Mesendoderm (in vitro differentiated cells): ENCODE data around the gene POMGNT1.
A peak's percentile ranks its signal among the peaks of the same experiment; 100 is the strongest.

Source experiments
- DNase-seq: peaks from one replicate; pipeline ENCODE4 v3.0.0; 2013
- H2AK5ac ChIP-seq: 2 replicates; pipeline ENCODE4 v1.6.1; 2013; ENCODE audit warnings: low read length, inconsistent platforms
- H2BK120ac ChIP-seq: 2 replicates; pipeline ENCODE4 v1.6.1; 2013; ENCODE audit warnings: low read depth, mild to moderate bottlenecking, low read length, moderate library complexity, mixed read lengths
- H2BK15ac ChIP-seq: replicated peaks from 2 replicates; pipeline ENCODE4 v1.6.1; 2013; ENCODE audit warnings: low read depth, mild to moderate bottlenecking, moderate library complexity
- H2BK5ac ChIP-seq: 2 replicates; pipeline ENCODE4 v1.6.1; 2013; ENCODE audit warnings: low read length, inconsistent platforms
- H3K18ac ChIP-seq: 2 replicates; pipeline ENCODE4 v1.6.1; 2013; ENCODE audit warnings: mild to moderate bottlenecking, low read length, mixed read lengths
- H3K23ac ChIP-seq: one replicate; pipeline ENCODE4 v1.6.1; 2013; ENCODE audit warnings: low read length
- H3K27ac ChIP-seq: 2 replicates; pipeline ENCODE4 v1.5.1; 2013; ENCODE audit warnings: low read depth, mild to moderate bottlenecking, inconsistent platforms, low read length, moderate library complexity
- H3K27me3 ChIP-seq: 2 replicates; pipeline ENCODE4 v1.6.1; 2013; ENCODE audit warnings: low read length, control low read depth, mild to moderate bottlenecking, inconsistent platforms; ENCODE audit not compliant: insufficient read depth, poor library complexity
- H3K36me3 ChIP-seq: 2 replicates; pipeline ENCODE4 v1.6.1; 2013; ENCODE audit warnings: low read length, inconsistent platforms; ENCODE audit not compliant: control insufficient read depth, insufficient read depth
- H3K4ac ChIP-seq: one replicate; pipeline ENCODE4 v1.6.1; 2013; ENCODE audit warnings: low read depth, mild to moderate bottlenecking, low read length, moderate library complexity
- H3K4me1 ChIP-seq: 2 replicates; pipeline ENCODE4 v1.6.1; 2013; ENCODE audit warnings: low read depth, low read length, inconsistent platforms; ENCODE audit not compliant: control insufficient read depth
- H3K4me2 ChIP-seq: 2 replicates; pipeline ENCODE4 v1.6.1; 2013; ENCODE audit warnings: low read length
- H3K4me3 ChIP-seq: 2 replicates; pipeline ENCODE4 v1.5.1; 2013; ENCODE audit warnings: mild to moderate bottlenecking, low read length
- H3K56ac ChIP-seq: one replicate; pipeline ENCODE4 v1.6.1; 2013; ENCODE audit warnings: low read length
- H3K79me1 ChIP-seq: 2 replicates; pipeline ENCODE4 v1.6.1; 2013; ENCODE audit warnings: low read length, inconsistent platforms
- H3K79me2 ChIP-seq: 2 replicates; pipeline ENCODE4 v1.6.1; 2013; ENCODE audit warnings: mild to moderate bottlenecking, low read length; ENCODE audit not compliant: control insufficient read depth, insufficient read depth
- H3K9ac ChIP-seq: 2 replicates; pipeline ENCODE4 v1.6.1; 2013; ENCODE audit warnings: low read length, inconsistent platforms
- H4K5ac ChIP-seq: one replicate; pipeline ENCODE4 v1.6.1; 2013; ENCODE audit warnings: low read length
- H4K8ac ChIP-seq: one replicate; pipeline ENCODE4 v1.6.1; 2013; ENCODE audit warnings: low read depth, mild to moderate bottlenecking, control low read depth, low read length, moderate library complexity
- WGBS: extraction: QIAGEN DNeasy Blood & Tissue Kit; methylation state at CpG from one replicate; pipeline ENCODE4 v1.1.7; 2013; ENCODE audit warnings: low lambda C conversion rate, missing lambda C conversion rate; ENCODE audit not compliant: insufficient coverage; ENCODE audit errors: extremely low coverage; 5-methylcytosine and 5-hydroxymethylcytosine counted together

The POMGNT1 gene

GRCh38 chr1:46184920-46185658 lies 13.1 kb downstream of the POMGNT1 start:
- H3K79me2 ChIP-seq: no peaks in the 10 kb centered on the region
- no peak overlapping the region for H3K4me2 ChIP-seq
- no peak overlapping the region for H4K8ac ChIP-seq
- no peak overlapping the region for H3K4me3 ChIP-seq
- no peak overlapping the region for H4K5ac ChIP-seq
- no peak overlapping the region for H3K18ac ChIP-seq
- no peak overlapping the region for H2BK120ac ChIP-seq
- H3K27ac ChIP-seq: no peak overlapping the region
- no peak overlapping the region for H2BK15ac ChIP-seq
- no peak overlapping the region for H3K23ac ChIP-seq
- no peak for DNase-seq
- no CpG with 5 or more reads among the region's 7 CpGs for WGBS
- H3K4me1 ChIP-seq: no peaks in the 10 kb centered on the region
- H2BK5ac ChIP-seq: no peak overlapping the region
- peaks cover 3% of the 10 kb centered on the region for H3K36me3 ChIP-seq
- H3K9ac ChIP-seq: no peak overlapping the region
- no peaks in the 10 kb centered on the region for H3K79me1 ChIP-seq
- H3K56ac ChIP-seq: no peak overlapping the region
- H2AK5ac ChIP-seq: no peak overlapping the region
- no peak overlapping the region for H3K4ac ChIP-seq
- H3K27me3 ChIP-seq: no peaks in the 10 kb centered on the region

DNA sequence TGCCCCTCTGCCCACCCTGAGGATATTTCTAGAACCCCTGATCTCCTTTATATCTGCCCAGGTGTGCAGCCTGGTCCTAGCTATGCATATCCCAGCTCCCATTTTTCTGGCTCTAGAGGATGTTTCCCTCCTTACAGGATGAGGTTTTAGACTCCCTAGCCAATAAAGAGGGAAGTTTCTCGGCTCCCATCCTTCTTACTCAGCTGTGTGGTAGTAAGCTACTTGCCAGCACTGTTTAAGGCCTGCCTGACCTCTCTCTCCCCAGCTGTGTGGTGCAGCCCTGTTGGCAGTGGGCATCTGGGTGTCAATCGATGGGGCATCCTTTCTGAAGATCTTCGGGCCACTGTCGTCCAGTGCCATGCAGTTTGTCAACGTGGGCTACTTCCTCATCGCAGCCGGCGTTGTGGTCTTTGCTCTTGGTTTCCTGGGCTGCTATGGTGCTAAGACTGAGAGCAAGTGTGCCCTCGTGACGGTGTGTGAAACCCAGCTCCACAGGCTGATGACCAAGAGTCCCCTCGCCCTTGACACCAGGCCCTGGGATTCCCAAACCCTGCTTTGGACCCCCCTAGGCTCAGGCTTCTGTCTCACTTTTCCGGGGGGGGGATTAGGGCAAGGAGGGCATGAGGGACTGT lies 14.2 kb downstream of the POMGNT1 start:
- H2BK120ac ChIP-seq: no peak overlapping the region
- no peak overlapping the region for H2AK5ac ChIP-seq
- H2BK5ac ChIP-seq: no peak overlapping the region
- no peaks in the 10 kb centered on the region for H3K27me3 ChIP-seq
- no peaks in the 10 kb centered on the region for H3K4me1 ChIP-seq
- no peak overlapping the region for H3K23ac ChIP-seq
- no peak overlapping the region for H2BK15ac ChIP-seq
- no peak for DNase-seq
- WGBS: no CpG with 5 or more reads among the region's 12 CpGs
- no peak overlapping the region for H3K4ac ChIP-seq
- H4K8ac ChIP-seq: no peak overlapping the region
- H3K56ac ChIP-seq: no peak overlapping the region
- no peak overlapping the region for H3K4me2 ChIP-seq
- H3K18ac ChIP-seq: no peak overlapping the region
- no peaks in the 10 kb centered on the region for H3K79me2 ChIP-seq
- no peak overlapping the region for H3K4me3 ChIP-seq
- no peak overlapping the region for H4K5ac ChIP-seq
- no peaks in the 10 kb centered on the region for H3K79me1 ChIP-seq
- no peak overlapping the region for H3K9ac ChIP-seq
- H3K27ac ChIP-seq: no peak overlapping the region
- peaks cover 3% of the 10 kb centered on the region for H3K36me3 ChIP-seq

DNA sequence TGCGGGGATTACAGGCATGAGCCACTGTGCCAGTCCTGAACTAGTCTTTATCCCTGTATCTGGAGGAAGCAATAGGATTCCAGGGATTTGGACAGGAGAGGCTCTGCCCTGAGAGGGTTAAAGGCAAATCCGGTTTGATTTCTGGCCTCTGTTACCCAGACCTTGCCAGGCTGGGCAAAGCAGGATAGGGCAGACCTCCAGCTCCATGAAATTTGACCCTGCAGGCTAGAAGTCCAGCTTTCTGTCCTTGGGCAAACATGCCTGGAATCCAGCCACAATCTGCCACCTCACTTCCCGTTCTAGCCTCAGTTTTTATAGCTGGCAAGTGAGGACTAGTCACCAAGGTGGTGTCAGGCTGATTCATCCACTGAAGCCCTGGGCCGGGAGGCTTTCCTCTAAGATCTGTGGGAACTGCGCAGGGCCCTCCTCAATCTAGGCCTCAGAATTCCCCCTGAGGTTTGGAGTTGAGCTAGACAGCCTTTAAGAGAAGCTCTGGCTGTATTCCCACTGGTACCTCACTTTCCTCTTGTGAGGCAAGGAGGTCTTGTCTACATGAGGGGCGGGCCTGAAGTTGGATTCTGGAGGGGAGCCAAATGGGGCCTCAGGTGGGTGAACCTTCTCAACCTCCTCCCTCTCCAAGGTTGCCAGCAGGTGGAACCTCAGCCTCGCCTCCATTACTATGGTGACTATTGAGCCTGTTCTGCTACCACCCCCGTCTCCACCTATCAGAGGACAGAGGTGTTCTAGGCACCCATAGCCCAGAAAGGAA lies 15.0 kb downstream of the POMGNT1 start:
- H3K23ac ChIP-seq: no peak overlapping the region
- no peaks in the 10 kb centered on the region for H3K4me1 ChIP-seq
- no peak overlapping the region for H2BK15ac ChIP-seq
- H4K5ac ChIP-seq: no peak overlapping the region
- H3K4me3 ChIP-seq: no peak overlapping the region
- no CpG with 5 or more reads among the region's 8 CpGs for WGBS
- no peak overlapping the region for H3K18ac ChIP-seq
- H3K36me3 ChIP-seq: peaks cover 3% of the 10 kb centered on the region
- H3K79me2 ChIP-seq: no peaks in the 10 kb centered on the region
- H3K56ac ChIP-seq: no peak overlapping the region
- H2BK120ac ChIP-seq: no peak overlapping the region
- no peak overlapping the region for H3K9ac ChIP-seq
- no peak overlapping the region for H4K8ac ChIP-seq
- no peaks in the 10 kb centered on the region for H3K27me3 ChIP-seq
- H2BK5ac ChIP-seq: no peak overlapping the region
- H2AK5ac ChIP-seq: no peak overlapping the region
- no peak overlapping the region for H3K4ac ChIP-seq
- DNase-seq: no peak
- H3K4me2 ChIP-seq: no peak overlapping the region
- H3K79me1 ChIP-seq: no peaks in the 10 kb centered on the region
- no peak overlapping the region for H3K27ac ChIP-seq

DNA sequence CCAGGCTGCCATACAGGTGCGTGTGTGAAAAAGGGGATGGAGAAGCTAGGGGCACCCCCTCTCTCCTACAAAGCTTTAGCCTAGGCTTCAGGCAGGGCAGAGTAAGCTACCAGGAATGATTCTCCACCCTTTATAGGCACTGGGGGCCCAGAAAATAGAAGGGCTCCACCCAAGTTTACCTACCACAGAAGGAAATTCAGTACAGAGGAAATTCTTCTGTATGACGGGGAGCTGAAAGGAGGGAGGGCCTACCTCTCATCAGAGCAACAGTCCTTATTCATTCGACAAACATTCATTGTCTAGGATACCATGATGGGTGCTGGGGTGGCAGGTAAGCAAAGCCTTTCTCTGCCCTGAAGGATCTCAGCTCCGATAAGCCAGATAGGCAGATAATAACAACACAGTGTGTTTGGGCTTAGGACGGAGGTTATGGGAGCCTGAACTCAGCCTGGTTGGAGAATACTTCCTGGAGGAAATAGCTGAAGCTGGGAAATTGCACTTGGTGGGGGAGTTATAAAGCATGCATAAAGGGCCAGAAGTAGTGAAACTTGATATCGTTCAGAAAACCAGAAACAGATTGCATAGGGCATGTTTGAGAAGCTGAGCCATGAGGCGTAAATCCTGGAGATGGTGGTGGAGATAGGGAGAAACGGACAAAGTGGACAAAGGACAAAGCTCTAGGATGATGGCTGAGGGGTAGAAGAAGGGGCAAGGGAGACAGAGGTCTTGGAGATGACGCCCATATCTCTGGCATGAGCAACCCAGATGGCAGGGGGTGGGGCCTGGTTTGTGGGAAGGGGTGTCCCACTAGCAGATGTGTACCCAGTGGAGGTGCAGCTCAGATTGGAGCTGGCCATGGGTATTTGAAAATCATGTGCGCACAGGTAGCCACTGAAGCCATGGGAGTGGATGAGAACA lies 16.6 kb downstream of the POMGNT1 start:
- no peak overlapping the region for H2BK120ac ChIP-seq
- H3K36me3 ChIP-seq: no peaks in the 10 kb centered on the region
- WGBS: no CpG with 5 or more reads among the region's 10 CpGs
- no peaks in the 10 kb centered on the region for H3K79me1 ChIP-seq
- H3K23ac ChIP-seq: peak overlapping the region; percentile 38
- DNase-seq: no peak
- no peak overlapping the region for H2BK5ac ChIP-seq
- H3K27me3 ChIP-seq: no peaks in the 10 kb centered on the region
- H3K9ac ChIP-seq: no peak overlapping the region
- no peak overlapping the region for H3K56ac ChIP-seq
- H2BK15ac ChIP-seq: no peak overlapping the region
- no peaks in the 10 kb centered on the region for H3K79me2 ChIP-seq
- no peaks in the 10 kb centered on the region for H3K4me1 ChIP-seq
- H3K4me2 ChIP-seq: no peak overlapping the region
- H3K27ac ChIP-seq: no peak overlapping the region
- H3K4ac ChIP-seq: no peak overlapping the region
- H4K5ac ChIP-seq: no peak overlapping the region
- H3K4me3 ChIP-seq: no peak overlapping the region
- H4K8ac ChIP-seq: no peak overlapping the region
- H3K18ac ChIP-seq: no peak overlapping the region
- no peak overlapping the region for H2AK5ac ChIP-seq

DNA sequence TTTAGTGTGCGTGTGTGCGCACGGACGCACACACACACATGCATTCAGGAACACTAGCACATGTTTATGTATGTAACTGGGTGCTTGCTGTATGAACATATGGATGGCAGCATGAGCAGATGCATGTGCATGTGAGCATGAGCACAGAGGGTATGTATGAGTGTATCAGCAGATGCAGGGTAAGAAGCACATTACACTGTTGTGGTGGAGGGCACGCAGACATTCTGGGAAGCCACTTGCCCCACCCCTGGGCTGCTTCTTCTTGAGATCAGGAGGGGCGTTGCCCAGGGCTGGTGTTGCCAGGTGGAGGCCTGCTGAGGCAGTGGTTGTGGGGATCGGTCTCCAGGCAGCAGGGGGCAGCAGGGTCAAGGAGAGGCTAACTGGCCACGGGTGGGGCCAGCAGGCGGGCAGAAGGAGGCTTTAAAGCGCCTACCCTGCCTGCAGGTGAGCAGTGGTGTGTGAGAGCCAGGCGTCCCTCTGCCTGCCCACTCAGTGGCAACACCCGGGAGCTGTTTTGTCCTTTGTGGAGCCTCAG lies 18.1 kb downstream of the POMGNT1 start:
- Histone ChIP-seq H3K79me1 (no peaks in the 10 kb centered on the region), H4K5ac (no peak overlapping the region), H3K4ac (no peak overlapping the region), H2AK5ac (no peak overlapping the region), H3K23ac (no peak overlapping the region), H2BK15ac (no peak overlapping the region), H3K27me3 (no peaks in the 10 kb centered on the region), H2BK5ac (no peak overlapping the region), H3K4me3 (no peak overlapping the region), H3K79me2 (no peaks in the 10 kb centered on the region), H4K8ac (no peak overlapping the region), H3K36me3 (no peaks in the 10 kb centered on the region), H3K4me1 (peaks cover 3% of the 10 kb centered on the region), H3K4me2 (no peak overlapping the region), H2BK120ac (no peak overlapping the region), H3K9ac (no peak overlapping the region), H3K18ac (no peak overlapping the region), H3K56ac (no peak overlapping the region), H3K27ac (no peak overlapping the region)
- DNase-seq: peak; percentile 70
- WGBS: no CpG with 5 or more reads among the region's 12 CpGs
